IPS-15b (cell line): ENCODE results near the gene PPP1R14D.

Experiments
- H3K27me3 ChIP-seq: one replicate; pipeline ENCODE4 v1.6.1; 2013; ENCODE audit warnings: low read length; ENCODE audit not compliant: control insufficient read depth, insufficient read depth
- H3K36me3 ChIP-seq: one replicate; pipeline ENCODE4 v1.6.1; 2013; ENCODE audit warnings: low read length; ENCODE audit not compliant: control insufficient read depth, insufficient read depth
- H3K4me1 ChIP-seq: one replicate; pipeline ENCODE4 v1.6.1; 2013; ENCODE audit warnings: mild to moderate bottlenecking, low read length; ENCODE audit not compliant: control insufficient read depth, insufficient read depth
- H3K4me3 ChIP-seq: one replicate; pipeline ENCODE4 v1.5.1; 2013; ENCODE audit warnings: low read depth, low read length
- H3K9ac ChIP-seq: one replicate; pipeline ENCODE4 v1.6.1; 2013; ENCODE audit warnings: low read depth, mild to moderate bottlenecking, low read length
- H3K9me3 ChIP-seq: one replicate; pipeline ENCODE4 v1.6.1; 2013; ENCODE audit warnings: mild to moderate bottlenecking, low read length; ENCODE audit not compliant: control insufficient read depth, insufficient read depth

The PPP1R14D gene

DNA sequence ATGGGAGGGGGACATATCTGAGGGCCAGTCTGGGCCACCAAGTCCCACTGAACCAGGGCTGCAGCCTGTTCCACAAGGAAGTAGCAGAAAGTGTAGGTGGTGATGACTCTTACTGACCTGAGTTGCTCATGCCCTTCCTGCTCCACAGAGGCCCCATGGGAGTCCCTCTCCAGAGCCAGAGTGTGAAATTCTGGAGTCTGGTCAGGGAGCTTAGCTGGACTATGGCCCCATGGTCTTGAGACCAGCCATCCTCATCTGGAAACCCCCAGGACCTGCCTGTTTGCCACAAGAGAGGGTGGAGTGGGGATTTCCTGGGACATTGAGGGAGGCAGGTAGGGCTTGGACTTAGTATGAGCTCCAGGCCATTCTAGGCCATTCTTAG, 18.3 kb upstream of the PPP1R14D start:
- peak overlapping the region; percentile 6 for H3K9ac ChIP-seq
- H3K27me3 ChIP-seq, result peaks cover 5% of the 10 kb centered on the region
- peaks cover 20% of the 10 kb centered on the region for H3K36me3 ChIP-seq
- H3K4me3 ChIP-seq, result peak overlapping the region; percentile 31
- H3K4me1 ChIP-seq, result peaks cover 24% of the 10 kb centered on the region
- no peaks in the 10 kb centered on the region for H3K9me3 ChIP-seq

GRCh38 chr15:40845511-40846284, 17.2 kb upstream of the PPP1R14D start:
- peaks cover 5% of the 10 kb centered on the region for H3K27me3 ChIP-seq
- H3K9ac ChIP-seq, result peak overlapping the region; percentile 8
- peak overlapping the region; percentile 97 for H3K4me3 ChIP-seq
- peaks cover 15% of the 10 kb centered on the region for H3K36me3 ChIP-seq
- no peaks in the 10 kb centered on the region for H3K9me3 ChIP-seq
- peaks cover 24% of the 10 kb centered on the region for H3K4me1 ChIP-seq

- Histone ChIP-seq H3K36me3 (peaks cover 9% of the 10 kb centered on the region), H3K4me3 (peak overlapping the region; percentile 97), H3K9me3 (no peaks in the 10 kb centered on the region), H3K4me1 (peaks cover 24% of the 10 kb centered on the region), H3K27me3 (peaks cover 5% of the 10 kb centered on the region), H3K9ac (peak overlapping the region; percentile 76)
Observed at GRCh38 chr15:40845036-40845435, 16.5 kb upstream of the PPP1R14D start.

DNA sequence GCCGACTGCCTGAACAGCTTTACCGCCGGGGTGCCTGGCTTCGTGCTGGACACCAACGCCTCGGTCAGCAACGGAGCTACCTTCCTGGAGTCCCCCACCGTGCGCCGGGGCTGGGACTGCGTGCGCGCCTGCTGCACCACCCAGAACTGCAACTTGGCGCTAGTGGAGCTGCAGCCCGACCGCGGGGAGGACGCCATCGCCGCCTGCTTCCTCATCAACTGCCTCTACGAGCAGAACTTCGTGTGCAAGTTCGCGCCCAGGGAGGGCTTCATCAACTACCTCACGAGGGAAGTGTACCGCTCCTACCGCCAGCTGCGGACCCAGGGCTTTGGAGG, 16.2 kb upstream of the PPP1R14D start:
- H3K4me3 ChIP-seq, result peak overlapping the region; percentile 97
- peaks cover 8% of the 10 kb centered on the region for H3K36me3 ChIP-seq
- H3K9ac ChIP-seq, result peak overlapping the region; percentile 76
- H3K9me3 ChIP-seq, result no peaks in the 10 kb centered on the region
- H3K4me1 ChIP-seq, result peaks cover 24% of the 10 kb centered on the region
- peaks cover 5% of the 10 kb centered on the region for H3K27me3 ChIP-seq

- H3K9ac ChIP-seq, result peak within 1 kb of the TSS; percentile 76
- H3K4me1 ChIP-seq, result peaks cover 24% of the 10 kb centered on the region
- H3K36me3 ChIP-seq, result peaks cover 6% of the 10 kb centered on the region
- peaks cover 5% of the 10 kb centered on the region for H3K27me3 ChIP-seq
- H3K4me3 ChIP-seq, result peak within 1 kb of the TSS; percentile 97
- no peaks in the 10 kb centered on the region for H3K9me3 ChIP-seq
Observed at GRCh38 chr15:40843885-40844695, 15.6 kb upstream of the PPP1R14D start, which contains the start of gene SPINT1. Gene SPINT1 (plus strand): TSS chr15:40844048. CDS start chr15:40844555, 507 bp downstream.

- Histone ChIP-seq H3K9ac (peak overlapping the region; percentile 1), H3K27me3 (peaks cover 5% of the 10 kb centered on the region)
Observed at GRCh38 chr15:40843261-40843884, 14.9 kb upstream of the PPP1R14D start.

DNA sequence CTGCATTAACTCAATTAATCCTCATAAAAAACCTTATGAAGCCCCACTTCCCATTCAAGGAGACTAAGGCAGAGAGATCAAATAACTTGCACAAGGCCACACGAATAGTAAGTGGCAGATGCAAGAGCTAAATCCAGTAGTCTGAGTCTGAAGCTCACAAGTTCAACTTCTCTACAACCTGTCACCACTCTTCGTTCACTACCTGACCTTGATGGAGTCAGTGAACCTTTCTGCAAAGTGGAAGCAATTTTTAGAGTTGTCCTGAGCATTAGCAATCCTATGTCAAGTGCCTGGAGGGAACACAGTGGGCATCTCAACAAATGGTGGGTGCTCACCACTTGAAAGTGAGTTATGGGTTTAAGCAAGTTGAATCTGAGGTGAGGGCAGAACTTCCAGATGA, 13.2 kb upstream of the PPP1R14D start:
- Histone ChIP-seq H3K9me3 (no peaks in the 10 kb centered on the region), H3K4me3 (no peak overlapping the region), H3K4me1 (peaks cover 11% of the 10 kb centered on the region), H3K36me3 (peaks cover 2% of the 10 kb centered on the region), H3K27me3 (peaks cover 5% of the 10 kb centered on the region), H3K9ac (no peak overlapping the region)

More at GRCh38 chr15:40843261-40843884, 14.9 kb upstream of the PPP1R14D start:
- Histone ChIP-seq H3K4me3 (peak overlapping the region; percentile 97), H3K36me3 (peaks cover 6% of the 10 kb centered on the region), H3K9me3 (no peaks in the 10 kb centered on the region), H3K4me1 (peaks cover 24% of the 10 kb centered on the region)

- no peaks in the 10 kb centered on the region for H3K9me3 ChIP-seq
Observed at GRCh38 chr15:40838756-40839155, 10.2 kb upstream of the PPP1R14D start.

GRCh38 chr15:40836020-40836419, 7.5 kb upstream of the PPP1R14D start:
- Histone ChIP-seq H3K9ac (no peak overlapping the region), H3K27me3 (no peaks in the 10 kb centered on the region), H3K4me3 (no peak overlapping the region), H3K9me3 (no peaks in the 10 kb centered on the region), H3K36me3 (no peaks in the 10 kb centered on the region), H3K4me1 (no peaks in the 10 kb centered on the region)

More at GRCh38 chr15:40838756-40839155, 10.2 kb upstream of the PPP1R14D start:
- Histone ChIP-seq H3K4me1 (no peaks in the 10 kb centered on the region), H3K27me3 (peaks cover 5% of the 10 kb centered on the region), H3K36me3 (no peaks in the 10 kb centered on the region), H3K4me3 (no peak overlapping the region), H3K9ac (no peak overlapping the region)

DNA sequence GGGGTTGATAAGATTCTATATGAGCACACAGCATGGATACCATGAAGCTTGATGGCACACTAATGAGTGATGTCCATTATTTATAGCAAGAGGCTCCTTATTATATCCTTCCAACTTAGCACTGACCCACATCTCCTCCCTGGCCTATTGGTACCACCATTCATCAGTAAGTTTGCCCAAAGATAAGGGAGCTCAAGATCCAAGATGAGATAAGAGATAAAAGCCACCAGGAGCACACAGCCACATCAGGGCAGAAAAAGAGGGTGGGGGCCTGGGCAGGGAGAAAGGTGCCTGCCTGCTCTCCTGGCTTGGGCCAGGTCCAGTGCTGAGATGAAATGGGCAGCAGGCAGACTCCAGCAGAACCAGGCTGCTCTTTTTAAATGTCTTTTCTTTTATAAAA, 4.4 kb upstream of the PPP1R14D start:
- H3K9ac ChIP-seq, result no peak overlapping the region
- no peaks in the 10 kb centered on the region for H3K9me3 ChIP-seq
- peaks cover 2% of the 10 kb centered on the region for H3K4me1 ChIP-seq
- H3K27me3 ChIP-seq, result no peaks in the 10 kb centered on the region
- H3K36me3 ChIP-seq, result no peaks in the 10 kb centered on the region
- no peak overlapping the region for H3K4me3 ChIP-seq

GRCh38 chr15:40831861-40832260, 3.4 kb upstream of the PPP1R14D start:
- Histone ChIP-seq H3K36me3 (no peaks in the 10 kb centered on the region), H3K9ac (no peak overlapping the region), H3K27me3 (no peaks in the 10 kb centered on the region), H3K4me1 (peaks cover 2% of the 10 kb centered on the region), H3K4me3 (no peak overlapping the region), H3K9me3 (no peaks in the 10 kb centered on the region)
